ENCODE data around the gene BLOC1S5. TPM values are rescaled to one million over a fixed set of nuclear protein-coding genes. Genes with fewer than 3 reads are reported as not detected.

Gene BLOC1S5
- total and polyA plus RNA-seq, 2 donors (not counting 3 experiments of a cell fraction or from before 2014, with no cell fraction given): 3.9 to 19.1 TPM

DNA sequence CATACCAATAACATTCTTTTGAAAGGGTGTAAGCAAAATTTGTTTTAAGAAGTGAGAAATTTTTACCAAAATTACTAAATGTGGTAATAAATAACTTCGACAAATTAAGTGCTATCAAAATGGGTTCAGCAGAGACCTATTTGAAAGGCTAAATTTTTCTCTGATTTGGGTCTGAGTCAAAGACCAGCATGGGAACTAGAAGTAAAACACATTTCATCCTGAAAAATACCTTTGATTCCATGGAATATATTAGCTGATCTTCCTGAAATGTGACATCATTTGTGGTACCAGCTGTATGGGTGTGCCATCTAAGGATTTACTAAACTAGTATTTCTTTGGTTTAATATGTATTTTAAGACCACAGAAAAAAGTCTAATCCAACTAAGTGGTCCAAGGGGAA lies 63.6 kb downstream of the BLOC1S5 start:
- no peaks in the 10 kb centered on the region for H3K27me3 ChIP-seq (ENCODE audit: control insufficient read depth in 2 of 2, insufficient read depth in 2 of 2, low read length in 2 of 2)
- H3K4me3 ChIP-seq (replicated peaks in 1 of 3; ENCODE audit: insufficient read depth in 1 of 3, low read depth in 1 of 3, low read length in 3 of 3): no peak overlapping the region
- DNase-seq (ENCODE audit: low read depth, low spot score): no peak
- dilution Hi-C loops (cut with MboI; ENCODE audit: extremely low pct_ligation_motif_present, low sequenced_read_pairs): loop anchor here (25.0 kb wide), 1 partner anchor 113 kb away; no protein-coding TSS in a partner anchor
- H2AFZ ChIP-seq (ENCODE audit: low read depth, low read length): no peak overlapping the region
- peak overlapping the region; percentile 90 for H3K9ac ChIP-seq (replicated peaks; ENCODE audit: extremely low read depth, insufficient read depth, low read length)
- POLR2A ChIA-PET: interaction anchor here (1.0 to 2.7 kb wide), 6 partner anchors 8 to 275 kb away, joined by 3 to 22 read pairs (median 8); partner anchors contain the start of gene BMP6
- no peaks in the 10 kb centered on the region for H3K36me3 ChIP-seq (ENCODE audit: control insufficient read depth in 2 of 2, extremely low read depth in 1 of 2, insufficient read depth in 2 of 2, low read length in 2 of 2)
- TF ChIP-seq JUN (IDR thresholded peaks at IDR 0.05; ENCODE audit: borderline replicate concordance, insufficient read depth, insufficient read length, low read depth): peak; percentile 23
- TF ChIP-seq GATA2 (IDR thresholded peaks at IDR 0.05; ENCODE audit: insufficient read depth, insufficient read length, low read depth, low read length): no peak
- BruUV-seq (replicated peaks): TSS peak; percentile 43
- H3K4me1 ChIP-seq (ENCODE audit: control insufficient read depth, extremely low read depth, insufficient read depth, low read length): peaks cover 91% of the 10 kb centered on the region
- no peak for FAIRE-seq
- H4K20me1 ChIP-seq (replicated peaks; ENCODE audit: control insufficient read depth, extremely low read depth, insufficient read depth, low read length): no peaks in the 10 kb centered on the region
- no peaks in the 10 kb centered on the region for H3K9me3 ChIP-seq (replicated peaks; ENCODE audit: control insufficient read depth, insufficient read depth, low read length)
- CTCF ChIA-PET: interaction anchor here (1.0 to 2.9 kb wide), 7 partner anchors 8 to 278 kb away, joined by 3 to 16 read pairs (median 6); no protein-coding TSS in a partner anchor
- H3K4me2 ChIP-seq (ENCODE audit: insufficient read depth, low read length): peak overlapping the region; percentile 33
- peak overlapping the region; percentile 94 for H3K27ac ChIP-seq (ENCODE audit: insufficient read depth, low read depth, low read length)
- H3K79me2 ChIP-seq (ENCODE audit: control insufficient read depth, insufficient read depth, low read length): peaks cover 2% of the 10 kb centered on the region
- H3K9me1 ChIP-seq (replicated peaks; ENCODE audit: control insufficient read depth, extremely low read depth, insufficient read depth, low read length): no peaks in the 10 kb centered on the region
- intact Hi-C loops (cut with micrococcal nuclease): loop anchor here (1.0 kb wide), 5 partner anchors 8 to 269 kb away; no protein-coding TSS in a partner anchor

DNA sequence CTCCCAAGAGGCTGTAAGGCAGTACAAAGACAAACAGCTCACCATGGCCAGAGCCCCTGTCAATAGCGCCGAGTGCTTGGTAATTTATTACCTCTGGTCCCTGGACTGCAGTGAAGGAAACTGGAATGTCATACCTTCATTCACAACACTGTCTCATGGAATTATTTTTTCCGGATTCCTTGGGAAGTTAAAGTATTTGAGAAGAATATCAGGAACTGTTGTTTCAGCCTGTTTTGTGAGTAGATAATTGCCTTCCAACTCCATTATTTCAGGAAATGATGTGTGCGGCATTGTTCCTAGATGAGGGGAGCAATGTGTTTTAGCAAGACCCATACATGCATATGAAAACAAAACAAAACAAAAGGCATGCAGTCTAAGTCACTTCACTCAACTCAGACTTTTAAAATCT lies 64.0 kb downstream of the BLOC1S5 start:
- H3K9me3 ChIP-seq (replicated peaks; ENCODE audit: control insufficient read depth, insufficient read depth, low read length): no peaks in the 10 kb centered on the region
- DNase-seq (ENCODE audit: low read depth, low spot score): peak; percentile 99
- H3K4me1 ChIP-seq (ENCODE audit: control insufficient read depth, extremely low read depth, insufficient read depth, low read length): peaks cover 89% of the 10 kb centered on the region
- no peak overlapping the region for H2AFZ ChIP-seq (ENCODE audit: low read depth, low read length)
- no peaks in the 10 kb centered on the region for H3K9me1 ChIP-seq (replicated peaks; ENCODE audit: control insufficient read depth, extremely low read depth, insufficient read depth, low read length)
- dilution Hi-C loops (cut with MboI; ENCODE audit: extremely low pct_ligation_motif_present, low sequenced_read_pairs): loop anchor here (25.0 kb wide), 1 partner anchor 113 kb away; no protein-coding TSS in a partner anchor
- no TSS peak for BruUV-seq (replicated peaks)
- H3K9ac ChIP-seq (replicated peaks; ENCODE audit: extremely low read depth, insufficient read depth, low read length): peak overlapping the region; percentile 90
- POLR2A ChIA-PET: interaction anchor here (1.0 to 2.7 kb wide), 4 partner anchors 8 to 275 kb away, joined by 5 to 22 read pairs (median 10); partner anchors contain the start of gene BMP6
- peak overlapping the region; percentile 96 for H3K27ac ChIP-seq (ENCODE audit: insufficient read depth, low read depth, low read length)
- TF ChIP-seq, protein P1, sequence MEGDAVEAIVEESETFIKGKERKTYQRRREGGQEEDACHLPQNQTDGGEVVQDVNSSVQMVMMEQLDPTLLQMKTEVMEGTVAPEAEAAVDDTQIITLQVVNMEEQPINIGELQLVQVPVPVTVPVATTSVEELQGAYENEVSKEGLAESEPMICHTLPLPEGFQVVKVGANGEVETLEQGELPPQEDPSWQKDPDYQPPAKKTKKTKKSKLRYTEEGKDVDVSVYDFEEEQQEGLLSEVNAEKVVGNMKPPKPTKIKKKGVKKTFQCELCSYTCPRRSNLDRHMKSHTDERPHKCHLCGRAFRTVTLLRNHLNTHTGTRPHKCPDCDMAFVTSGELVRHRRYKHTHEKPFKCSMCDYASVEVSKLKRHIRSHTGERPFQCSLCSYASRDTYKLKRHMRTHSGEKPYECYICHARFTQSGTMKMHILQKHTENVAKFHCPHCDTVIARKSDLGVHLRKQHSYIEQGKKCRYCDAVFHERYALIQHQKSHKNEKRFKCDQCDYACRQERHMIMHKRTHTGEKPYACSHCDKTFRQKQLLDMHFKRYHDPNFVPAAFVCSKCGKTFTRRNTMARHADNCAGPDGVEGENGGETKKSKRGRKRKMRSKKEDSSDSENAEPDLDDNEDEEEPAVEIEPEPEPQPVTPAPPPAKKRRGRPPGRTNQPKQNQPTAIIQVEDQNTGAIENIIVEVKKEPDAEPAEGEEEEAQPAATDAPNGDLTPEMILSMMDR (IDR thresholded peaks at IDR 0.05; ENCODE audit: extremely low read depth in 1 of 2, insufficient read depth in 1 of 2, low read depth in 1 of 2, low read length in 2 of 2): no peak
- TF ChIP-seq GATA2 (IDR thresholded peaks at IDR 0.05; ENCODE audit: insufficient read depth, insufficient read length, low read depth, low read length) (peak; percentile 95), POLR2A (IDR thresholded peaks at IDR 0.05; ENCODE audit: low read depth, low read length) (peak; percentile 87), JUN (IDR thresholded peaks at IDR 0.05; ENCODE audit: borderline replicate concordance, insufficient read depth, insufficient read length, low read depth) (peak; percentile 98), FOS (IDR thresholded peaks at IDR 0.05; ENCODE audit: borderline replicate concordance, insufficient read depth, low read length) (peak; percentile 76), POLR2AphosphoS5 (IDR thresholded peaks at IDR 0.05; ENCODE audit: insufficient read depth, low read depth, low read length) (peak; percentile 95)
- intact Hi-C loops (cut with micrococcal nuclease): loop anchor here (1.0 kb wide), 5 partner anchors 8 to 269 kb away; no protein-coding TSS in a partner anchor
- peaks cover 2% of the 10 kb centered on the region for H3K79me2 ChIP-seq (ENCODE audit: control insufficient read depth, insufficient read depth, low read length)
- FAIRE-seq: peak; percentile 85
- H3K4me2 ChIP-seq (ENCODE audit: insufficient read depth, low read length): peak overlapping the region; percentile 5
- no peak overlapping the region for H3K4me3 ChIP-seq (replicated peaks in 1 of 3; ENCODE audit: insufficient read depth in 1 of 3, low read depth in 1 of 3, low read length in 3 of 3)
- H4K20me1 ChIP-seq (replicated peaks; ENCODE audit: control insufficient read depth, extremely low read depth, insufficient read depth, low read length): no peaks in the 10 kb centered on the region
- H3K27me3 ChIP-seq (ENCODE audit: control insufficient read depth in 2 of 2, insufficient read depth in 2 of 2, low read length in 2 of 2): no peaks in the 10 kb centered on the region
- CTCF ChIA-PET: interaction anchor here (0.6 to 2.9 kb wide), 7 partner anchors 8 to 605 kb away, joined by 3 to 16 read pairs (median 4); no protein-coding TSS in a partner anchor
- H3K36me3 ChIP-seq (ENCODE audit: control insufficient read depth in 2 of 2, extremely low read depth in 1 of 2, insufficient read depth in 2 of 2, low read length in 2 of 2): no peaks in the 10 kb centered on the region

Data from endothelial cell of umbilical vein (primary cell).